IPS-18a (cell line): ENCODE measurements around the gene AKAP13.
"Not testable (repeated sequence)": the region's sequence is repeated elsewhere in the genome, so short reads cannot be mapped to it uniquely, and the experiment has no call there.

Experiments used
- H3K27ac ChIP-seq: one replicate; pipeline ENCODE4 v1.5.1; 2013; ENCODE audit warnings: low read length
- H3K27me3 ChIP-seq: one replicate; pipeline ENCODE4 v1.6.1; 2013; ENCODE audit warnings: mild to moderate bottlenecking, low read length; ENCODE audit not compliant: control insufficient read depth, insufficient read depth
- H3K36me3 ChIP-seq: one replicate; pipeline ENCODE4 v1.6.1; 2013; ENCODE audit warnings: low read depth, low read length; ENCODE audit not compliant: control insufficient read depth
- H3K4me1 ChIP-seq: one replicate; pipeline ENCODE4 v1.6.1; 2013; ENCODE audit warnings: low read depth, low read length; ENCODE audit not compliant: control insufficient read depth
- H3K4me3 ChIP-seq: one replicate; pipeline ENCODE4 v1.5.1; 2013; ENCODE audit warnings: low read length
- H3K9ac ChIP-seq: one replicate; pipeline ENCODE4 v1.6.1; 2013; ENCODE audit warnings: mild to moderate bottlenecking, low read length, moderate library complexity
- H3K9me3 ChIP-seq: one replicate; pipeline ENCODE4 v1.6.1; 2013; ENCODE audit warnings: low read depth, low read length; ENCODE audit not compliant: control insufficient read depth

AKAP13 gene

DNA sequence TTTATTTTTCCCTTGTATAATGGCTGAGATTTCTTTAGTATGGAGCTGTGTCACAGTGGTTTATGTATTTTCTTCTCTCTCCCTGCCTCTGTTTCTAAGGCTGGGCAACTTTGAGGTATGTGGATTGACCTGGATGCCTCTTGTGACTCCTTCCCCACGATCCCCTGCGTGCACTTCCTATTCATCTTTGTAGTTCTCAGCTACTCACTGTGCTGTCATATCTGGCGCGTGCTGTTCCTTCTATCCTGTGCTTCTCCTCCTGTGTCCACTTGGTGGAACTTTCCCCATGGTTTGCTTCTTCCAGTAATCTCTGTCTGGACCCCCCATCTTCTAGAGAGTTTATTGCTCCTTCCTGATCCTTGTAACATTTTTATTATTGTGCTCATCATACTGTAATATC, 97.3 kb downstream of the AKAP13 start:
- no peak overlapping the region for H3K9ac ChIP-seq
- no peaks in the 10 kb centered on the region for H3K36me3 ChIP-seq
- peaks cover 27% of the 10 kb centered on the region for H3K4me1 ChIP-seq
- H3K27me3 ChIP-seq: no peaks in the 10 kb centered on the region
- H3K27ac ChIP-seq: no peak overlapping the region
- H3K4me3 ChIP-seq: no peak overlapping the region
- H3K9me3 ChIP-seq: no peaks in the 10 kb centered on the region

DNA sequence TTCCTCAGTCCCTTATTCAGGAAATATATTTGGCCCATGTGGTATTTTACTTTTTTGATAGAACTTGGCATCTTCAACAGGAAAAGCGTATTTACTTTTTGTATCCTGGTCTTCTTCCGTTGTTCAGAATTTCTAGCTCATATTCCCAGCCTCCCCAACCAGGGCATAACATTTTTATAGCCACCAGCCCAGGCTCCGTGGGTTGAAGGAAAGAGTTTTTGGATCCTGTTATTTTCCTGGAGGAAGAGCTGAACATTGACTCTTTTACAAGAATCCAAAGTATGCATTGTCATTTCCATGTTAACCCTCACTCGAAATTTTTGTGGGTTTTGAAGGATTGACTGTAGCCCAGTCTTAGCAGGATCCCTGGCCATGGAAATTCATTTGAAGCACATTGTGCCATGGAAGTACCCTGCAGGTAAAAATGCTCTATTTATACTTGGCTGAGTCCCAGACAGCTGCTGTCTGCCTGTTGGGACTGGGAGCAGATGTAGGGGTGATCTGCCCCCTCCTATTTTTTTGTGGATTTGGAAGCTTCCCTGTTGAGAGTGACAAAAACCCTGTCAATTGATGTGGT, 98.8 kb downstream of the AKAP13 start:
- Histone ChIP-seq H3K27me3 (no peaks in the 10 kb centered on the region), H3K4me3 (peak overlapping the region; percentile 8), H3K9ac (no peak overlapping the region), H3K9me3 (no peaks in the 10 kb centered on the region), H3K36me3 (no peaks in the 10 kb centered on the region), H3K4me1 (peaks cover 24% of the 10 kb centered on the region), H3K27ac (no peak overlapping the region)

DNA sequence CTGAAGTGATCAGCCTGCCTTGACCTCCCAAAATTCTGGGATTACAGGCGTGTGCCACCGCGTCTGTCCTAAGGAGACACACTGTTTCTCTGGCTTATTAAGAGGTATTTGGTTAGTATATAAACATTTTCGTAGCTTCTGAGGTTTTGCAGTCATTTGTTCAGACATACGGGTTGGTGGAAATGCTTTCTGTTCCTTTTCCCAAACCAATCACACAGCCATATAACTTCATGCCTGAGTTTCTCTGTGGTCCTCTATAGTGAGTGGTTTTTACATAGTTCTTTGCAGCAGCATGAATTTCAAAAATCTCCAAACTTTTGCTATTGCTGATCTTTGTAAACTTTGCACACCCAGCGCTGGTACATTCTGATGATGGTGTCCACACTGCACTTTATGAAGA, 100.5 kb downstream of the AKAP13 start:
- Histone ChIP-seq H3K9ac (no peak overlapping the region), H3K4me3 (no peak overlapping the region), H3K9me3 (no peaks in the 10 kb centered on the region), H3K27me3 (no peaks in the 10 kb centered on the region), H3K27ac (no peak overlapping the region), H3K4me1 (peaks cover 24% of the 10 kb centered on the region), H3K36me3 (no peaks in the 10 kb centered on the region)

DNA sequence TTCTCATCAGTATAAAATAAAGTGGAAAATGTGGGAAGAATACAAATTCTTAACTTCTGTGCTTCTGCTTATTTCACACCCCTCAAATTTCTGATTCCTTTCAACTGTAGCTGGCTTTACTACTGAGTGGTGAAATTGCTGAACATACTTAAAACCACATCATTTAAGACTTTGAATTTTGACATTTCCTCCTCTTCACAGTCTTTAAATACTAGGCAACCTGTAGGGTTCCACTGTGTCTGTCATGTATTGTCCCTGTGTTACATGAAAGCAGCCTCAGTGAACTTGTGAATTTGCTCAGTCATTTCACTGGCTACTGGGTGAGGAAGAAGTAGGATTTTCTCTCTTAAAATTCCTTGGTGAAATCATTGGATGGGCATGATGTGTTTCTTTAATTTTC, 101.1 kb downstream of the AKAP13 start:
- not testable (repeated sequence) for H3K27me3 ChIP-seq, H3K36me3 ChIP-seq, H3K9me3 ChIP-seq, H3K9ac ChIP-seq, H3K27ac ChIP-seq, H3K4me3 ChIP-seq
- H3K4me1 ChIP-seq: peaks cover 24% of the 10 kb centered on the region

DNA sequence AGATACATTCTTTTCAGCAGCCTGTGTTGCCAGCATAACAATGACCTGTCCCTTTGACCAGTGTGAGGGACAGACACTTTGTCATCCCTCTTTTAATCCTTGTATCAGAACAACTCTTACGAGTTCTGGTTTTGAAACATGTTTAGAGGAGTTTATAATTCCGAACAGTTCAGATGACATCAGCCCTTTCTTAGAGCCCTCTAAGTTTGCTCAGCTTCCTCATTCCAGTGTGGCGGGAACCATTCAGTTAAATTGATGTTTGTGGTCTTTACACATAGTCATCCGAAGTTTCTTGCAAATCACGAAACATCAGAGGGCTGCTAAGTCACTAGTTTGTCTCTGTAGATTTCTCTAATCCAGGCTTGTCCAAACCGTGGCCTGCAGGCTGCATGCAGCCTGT, 102.5 kb downstream of the AKAP13 start:
- no peaks in the 10 kb centered on the region for H3K9me3 ChIP-seq
- H3K4me1 ChIP-seq: peaks cover 22% of the 10 kb centered on the region
- H3K4me3 ChIP-seq: no peak overlapping the region
- H3K27me3 ChIP-seq: no peaks in the 10 kb centered on the region
- H3K36me3 ChIP-seq: no peaks in the 10 kb centered on the region
- no peak overlapping the region for H3K9ac ChIP-seq
- H3K27ac ChIP-seq: no peak overlapping the region

DNA sequence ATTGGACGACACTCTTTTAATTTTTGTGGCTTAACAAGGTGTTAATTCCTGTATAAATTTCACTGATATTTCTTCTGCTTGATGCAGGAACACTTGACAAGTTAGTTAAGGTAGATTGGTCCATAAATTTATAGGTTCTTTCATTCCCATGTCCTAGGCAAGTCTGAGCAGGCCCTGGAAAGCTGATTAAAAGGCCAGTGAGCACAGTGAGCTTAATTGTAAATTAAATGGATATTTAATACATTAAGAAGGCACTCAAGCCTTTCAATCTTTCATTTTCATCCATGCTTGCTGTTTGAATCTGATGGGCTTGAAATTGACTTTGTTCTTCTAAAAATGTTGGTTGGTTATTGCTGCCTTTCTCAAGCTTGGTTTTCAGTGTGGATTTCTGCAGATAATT, 103.6 kb downstream of the AKAP13 start:
- not testable (repeated sequence) for H3K36me3 ChIP-seq, H3K9me3 ChIP-seq, H3K27ac ChIP-seq, H3K9ac ChIP-seq, H3K4me3 ChIP-seq, H3K27me3 ChIP-seq
- H3K4me1 ChIP-seq: peaks cover 16% of the 10 kb centered on the region

DNA sequence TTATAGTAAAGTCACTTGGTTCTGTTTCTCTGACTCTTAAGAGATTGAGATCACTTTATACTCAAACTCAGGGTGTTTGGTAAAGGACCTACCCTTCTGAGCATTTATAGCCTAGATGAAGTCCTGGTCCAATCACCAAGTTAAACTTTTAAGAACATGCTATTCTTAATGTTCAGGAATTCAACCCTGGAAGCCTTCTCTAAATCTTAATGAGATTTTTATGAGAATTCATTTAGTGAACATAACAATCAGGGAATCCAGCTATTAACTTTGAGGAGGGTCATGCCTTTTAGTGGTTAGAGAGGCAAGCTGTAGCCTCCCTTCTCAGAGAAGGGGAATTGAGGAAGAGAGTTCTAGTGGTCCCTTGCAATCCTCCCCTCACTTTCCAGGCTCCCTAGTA, 104.5 kb downstream of the AKAP13 start:
- not testable (repeated sequence) for H3K9me3 ChIP-seq, H3K9ac ChIP-seq, H3K27ac ChIP-seq, H3K36me3 ChIP-seq, H3K4me1 ChIP-seq, H3K27me3 ChIP-seq, H3K4me3 ChIP-seq

DNA sequence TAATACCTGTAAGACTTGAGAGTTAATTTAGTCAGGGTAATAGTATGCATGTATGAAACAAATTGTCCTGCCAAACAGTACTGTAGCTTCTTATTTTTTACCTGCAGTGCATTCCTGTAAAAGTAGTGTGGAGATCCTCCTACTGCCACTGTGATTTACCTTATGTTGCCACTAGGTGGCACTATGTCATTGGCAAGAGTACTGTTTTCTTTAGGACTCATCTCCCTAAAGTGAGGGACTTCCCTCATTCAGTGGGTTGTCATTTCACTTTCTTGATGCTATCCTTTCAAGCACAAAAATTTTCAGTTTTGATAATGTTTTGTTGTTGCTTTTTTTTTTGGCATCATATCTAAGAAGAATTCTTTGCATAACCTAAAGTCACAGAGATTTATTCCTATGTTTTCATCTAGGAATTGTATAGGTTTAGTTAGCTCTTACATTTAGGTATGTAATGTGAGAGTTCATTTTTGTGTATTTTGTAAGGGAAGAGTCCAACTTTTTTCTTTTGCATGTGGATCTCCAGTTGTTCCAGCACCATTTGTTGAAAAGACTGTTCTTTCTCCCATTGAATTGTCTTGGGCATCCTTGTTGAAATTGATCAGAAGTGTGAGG, 105.7 kb downstream of the AKAP13 start:
- Histone ChIP-seq H3K9me3 (no peaks in the 10 kb centered on the region), H3K4me3 (no peak overlapping the region), H3K27me3 (no peaks in the 10 kb centered on the region), H3K27ac (no peak overlapping the region), H3K36me3 (no peaks in the 10 kb centered on the region), H3K4me1 (peaks cover 9% of the 10 kb centered on the region), H3K9ac (no peak overlapping the region)

DNA sequence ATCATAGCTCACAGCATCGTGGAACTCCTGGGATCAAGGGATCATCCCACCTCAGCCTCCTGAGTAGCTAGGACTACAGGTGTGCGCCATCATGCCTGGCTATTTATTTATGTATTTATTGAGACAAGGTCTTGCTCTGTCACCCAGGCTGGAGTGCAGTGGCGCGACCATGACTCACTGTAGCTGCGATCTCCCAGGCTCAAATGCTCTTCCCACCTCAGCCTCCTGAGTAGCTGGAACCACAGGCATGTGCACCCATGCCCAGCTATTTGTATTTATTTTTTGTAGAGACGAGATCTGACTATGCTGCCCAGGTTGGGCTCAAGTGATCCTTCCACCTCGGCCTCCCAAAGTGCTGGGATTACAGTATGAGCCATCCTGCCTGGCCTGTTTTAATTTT, 107.4 kb downstream of the AKAP13 start:
- not testable (repeated sequence) for H3K27me3 ChIP-seq, H3K9ac ChIP-seq, H3K9me3 ChIP-seq, H3K27ac ChIP-seq, H3K36me3 ChIP-seq, H3K4me1 ChIP-seq, H3K4me3 ChIP-seq

DNA sequence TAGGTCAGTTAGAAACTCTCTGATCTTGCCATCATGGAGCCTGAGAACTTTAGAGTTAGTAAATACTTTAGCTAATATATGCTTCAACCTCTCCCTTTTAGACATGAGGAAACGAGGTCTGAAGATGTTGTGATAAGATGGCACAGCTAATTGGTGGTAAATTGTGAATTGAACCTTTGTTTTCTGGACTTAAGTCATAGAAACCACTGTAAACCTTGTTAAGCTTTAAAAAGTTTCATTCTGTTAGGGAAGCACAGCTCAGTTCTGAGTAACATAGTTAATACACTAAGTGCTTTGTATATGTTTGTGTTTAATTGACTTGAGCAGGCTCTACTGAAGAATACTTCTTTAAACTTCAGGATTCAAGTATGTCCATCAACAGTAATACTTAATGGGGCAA, 108.6 kb downstream of the AKAP13 start:
- Histone ChIP-seq H3K27ac (no peak overlapping the region), H3K27me3 (no peaks in the 10 kb centered on the region), H3K4me3 (no peak overlapping the region), H3K4me1 (no peaks in the 10 kb centered on the region), H3K9me3 (no peaks in the 10 kb centered on the region), H3K9ac (no peak overlapping the region), H3K36me3 (no peaks in the 10 kb centered on the region)

DNA sequence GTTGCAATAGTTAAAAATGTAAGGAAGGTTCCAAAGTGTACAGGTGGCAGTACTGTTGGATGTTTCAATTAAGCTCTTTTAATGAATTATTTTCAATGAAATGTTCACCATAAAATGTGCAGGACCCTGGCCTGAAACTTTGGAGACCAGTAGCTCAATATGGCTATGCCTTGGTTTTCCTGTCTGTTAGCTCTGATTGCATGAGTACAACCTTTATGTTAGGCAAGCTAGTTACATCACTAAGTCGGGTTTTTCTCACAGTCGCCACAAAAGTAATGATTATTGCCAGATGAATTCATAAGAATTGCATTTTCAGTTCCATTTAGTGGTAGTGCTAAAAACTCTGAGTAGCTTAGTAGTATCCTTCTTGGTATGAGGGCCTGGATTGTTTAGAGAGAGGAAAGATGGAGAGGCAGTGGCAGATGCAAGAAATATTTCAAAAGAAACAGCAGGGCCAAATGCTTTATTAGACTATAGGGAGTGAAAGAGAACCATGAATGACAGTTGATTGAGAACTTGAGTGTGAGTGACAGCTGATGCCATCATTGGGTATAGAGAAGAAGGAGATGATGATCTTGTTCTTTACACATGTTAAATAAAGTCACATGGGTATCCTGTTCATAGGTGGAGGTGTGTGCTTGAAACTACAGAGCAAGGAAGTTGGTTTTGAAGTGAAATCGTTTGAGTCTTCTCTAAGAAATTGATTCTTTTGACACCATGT, 109.5 kb downstream of the AKAP13 start:
- H3K27ac ChIP-seq: no peak overlapping the region
- no peaks in the 10 kb centered on the region for H3K27me3 ChIP-seq
- no peaks in the 10 kb centered on the region for H3K36me3 ChIP-seq
- peaks cover 3% of the 10 kb centered on the region for H3K4me1 ChIP-seq
- H3K4me3 ChIP-seq: no peak overlapping the region
- no peaks in the 10 kb centered on the region for H3K9me3 ChIP-seq
- no peak overlapping the region for H3K9ac ChIP-seq

DNA sequence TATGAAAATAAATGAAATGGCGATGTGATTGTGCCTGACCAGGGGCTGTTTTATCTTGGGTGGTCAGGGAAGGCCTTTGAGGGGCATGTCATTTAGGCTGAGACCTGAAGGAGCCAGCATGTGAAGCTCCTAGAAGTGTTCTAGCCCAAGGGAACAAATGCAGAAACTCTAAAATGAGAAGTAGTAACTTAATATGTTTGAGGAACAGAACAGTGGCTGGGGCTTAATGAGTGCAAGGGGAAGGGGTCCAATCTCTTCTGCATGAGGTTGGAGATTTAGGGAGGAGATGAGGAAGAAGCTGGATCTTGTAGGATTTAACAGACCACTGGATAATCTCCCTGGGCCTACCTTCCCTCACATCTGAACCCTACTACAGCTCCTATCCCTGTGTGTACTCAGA, 110.5 kb downstream of the AKAP13 start:
- Histone ChIP-seq H3K27ac (no peak overlapping the region), H3K9me3 (no peaks in the 10 kb centered on the region), H3K27me3 (no peaks in the 10 kb centered on the region), H3K36me3 (no peaks in the 10 kb centered on the region), H3K9ac (no peak overlapping the region), H3K4me1 (peaks cover 10% of the 10 kb centered on the region), H3K4me3 (no peak overlapping the region)
